CD4-positive, alpha-beta T cell (primary cell): ENCODE data around the gene ASB8. TPM values are rescaled to one million over a fixed set of nuclear protein-coding genes. Genes with fewer than 3 reads are reported as not detected.

Experiments
- ATAC-seq: fragments of 200-7000 bp; cut with Tn5 transposase; one replicate; pipeline ENCODE4 v1.10.0; 2022; ENCODE audit warnings: mild to moderate bottlenecking; ENCODE audit not compliant: poor library complexity
- CTCF ChIA-PET: fragments of 350-600 bp; sonication (Branson Sonifier 250); formaldehyde crosslinking; loops from one replicate; lab custom pipeline; 2021; ENCODE audit warnings: antibody characterized with exemption, inconsistent platforms; lab: Charles Lee
- POLR2A ChIA-PET: fragments of 350-600 bp; sonication (Branson Sonifier 250); formaldehyde crosslinking; loops from one replicate; lab custom pipeline; 2021; ENCODE audit warnings: antibody characterized with exemption, inconsistent platforms; lab: Charles Lee
- DNase-seq, 14 experiments: peaks; one replicate each; pipeline ENCODE4 v3.0.0-alpha.2; 2013 to 2020; ENCODE audit warnings: mixed read lengths in 2 of 14
- H3K27ac ChIP-seq, 2 donors: one replicate each; pipeline versions ENCODE4 v1.5.1 to v1.7.0; 2013; ENCODE audit warnings: low read length in 2 of 2, low read depth in 1 of 2, mild to moderate bottlenecking in 1 of 2
- H3K27me3 ChIP-seq, 2 experiments: 1 replicate in 1 of 2; 2 replicates in 1 of 2; pipeline versions ENCODE4 v1.6.1 to v1.7.0; 2013; ENCODE audit warnings: low read length in 2 of 2, control low read depth in 1 of 2, mild to moderate bottlenecking in 1 of 2, moderate library complexity in 1 of 2; ENCODE audit not compliant: insufficient read depth in 2 of 2, control insufficient read depth in 1 of 2
- H3K36me3 ChIP-seq: one replicate; pipeline ENCODE4 v1.6.1; 2013; ENCODE audit warnings: low read length, control low read depth; ENCODE audit not compliant: insufficient read depth
- H3K4me1 ChIP-seq: one replicate; pipeline ENCODE4 v1.6.1; 2013; ENCODE audit warnings: low read length, control low read depth; ENCODE audit not compliant: insufficient read depth
- H3K4me3 ChIP-seq: one replicate; pipeline ENCODE4 v1.5.1; 2013; ENCODE audit warnings: mild to moderate bottlenecking, low read length, moderate library complexity
- H3K9me3 ChIP-seq, 2 experiments: 1 replicate in 1 of 2; 2 replicates in 1 of 2; pipeline versions ENCODE4 v1.6.1 to v1.7.0; 2013; ENCODE audit warnings: low read length in 2 of 2, mild to moderate bottlenecking in 2 of 2, control low read depth in 1 of 2, moderate library complexity in 1 of 2; ENCODE audit not compliant: control insufficient read depth in 1 of 2, insufficient read depth in 1 of 2
- H3K27ac Mint-ChIP-seq: one replicate; pipeline ENCODE4 v1.8.0; 2020; ENCODE audit warnings: mixed read lengths
- H3K27me3 Mint-ChIP-seq: one replicate; pipeline ENCODE4 v1.8.0; 2021; ENCODE audit warnings: mixed read lengths
- H3K36me3 Mint-ChIP-seq: one replicate; pipeline ENCODE4 v1.8.0; 2021; ENCODE audit warnings: low read depth, mixed read lengths
- H3K4me1 Mint-ChIP-seq: one replicate; pipeline ENCODE4 v1.8.0; 2021; ENCODE audit warnings: low read depth, mixed read lengths
- H3K4me3 Mint-ChIP-seq: one replicate; pipeline ENCODE4 v1.8.0; 2020; ENCODE audit warnings: mild to moderate bottlenecking, mixed read lengths
- H3K9me3 Mint-ChIP-seq: one replicate; pipeline ENCODE4 v1.8.0; 2020; ENCODE audit warnings: mixed read lengths
- CTCF ChIP-seq: fragments of 200-600 bp; IDR thresholded peaks from one replicate; pipeline ENCODE4 v1.8.0; 2022; ENCODE audit warnings: antibody characterized with exemption, mild to moderate bottlenecking
- intact Hi-C, 2 experiments: fragments of 100-400 bp; cut with DNase I in 1 of 2; cut with micrococcal nuclease in 1 of 2; formaldehyde crosslinking; loops; one replicate each; pipeline versions ENCODE4 v1.15.1 to v1.9.0; 2023 to 2025; cut with DNase I, micrococcal nuclease
- total RNA-seq, 174 experiments: library from RNA in 2 of 174; stranded (reverse) in 2 of 174; gene quantifications; one replicate each; pipeline ENCODE4 v1.2.3 and lab custom pipeline; 2021 to 2026

Gene ASB8
- total RNA-seq, 2 experiments from 2014 or later: 50.9 TPM

GRCh38 chr12:48123169-48123568, 34.1 kb downstream of the ASB8 start:
- TF ChIP-seq CTCF: no peak
- Mint-ChIP-seq H3K9me3 (no peaks in the 10 kb centered on the region), H3K4me1 (peaks cover 28% of the 10 kb centered on the region), H3K27ac (no peak overlapping the region), H3K36me3 (peaks cover 34% of the 10 kb centered on the region), H3K27me3 (no peaks in the 10 kb centered on the region), H3K4me3 (no peak overlapping the region)
- Histone ChIP-seq H3K4me3 (no peak overlapping the region), H3K27me3 (no peaks in the 10 kb centered on the region), H3K4me1 (peaks cover 15% of the 10 kb centered on the region), H3K9me3 (no peaks in the 10 kb centered on the region), H3K27ac (no peak overlapping the region), H3K36me3 (peaks cover 12% of the 10 kb centered on the region)
- intact Hi-C loops: no loop called here
- DNase-seq: no peak
- ChIA-PET POLR2A (no interaction called here), CTCF (no interaction called here)
- ATAC-seq: no peak

- no peak for TF ChIP-seq CTCF
- ATAC-seq (no peak), DNase-seq (no peak)
- H3K27ac Mint-ChIP-seq: no peak overlapping the region
- no peaks in the 10 kb centered on the region for H3K27me3 Mint-ChIP-seq
- H3K36me3 Mint-ChIP-seq: peaks cover 30% of the 10 kb centered on the region
- Histone ChIP-seq H3K4me1 (peaks cover 15% of the 10 kb centered on the region), H3K4me3 (no peak overlapping the region), H3K27ac (no peak overlapping the region), H3K36me3 (peaks cover 8% of the 10 kb centered on the region), H3K27me3 (no peaks in the 10 kb centered on the region), H3K9me3 (no peaks in the 10 kb centered on the region)
- intact Hi-C loops: no loop called here
- no peak overlapping the region for H3K4me3 Mint-ChIP-seq
- ChIA-PET POLR2A (no interaction called here), CTCF (no interaction called here)
- no peaks in the 10 kb centered on the region for H3K9me3 Mint-ChIP-seq
- H3K4me1 Mint-ChIP-seq: peaks cover 29% of the 10 kb centered on the region
Observed at GRCh38 chr12:48122065-48122834, 35.1 kb downstream of the ASB8 start.

- CTCF ChIA-PET: interaction anchor here (0.9 kb wide), 1 partner anchor 67 kb away, joined by 3 read pairs; no protein-coding TSS in a partner anchor
- peaks cover 25% of the 10 kb centered on the region for H3K36me3 Mint-ChIP-seq
Observed at GRCh38 chr12:48121522-48121921, 35.8 kb downstream of the ASB8 start.

More at GRCh38 chr12:48121522-48121921, 35.8 kb downstream of the ASB8 start:
- H3K4me3 ChIP-seq: no peak overlapping the region
- ATAC-seq (no peak), DNase-seq (no peak)
- peaks cover 6% of the 10 kb centered on the region for H3K27me3 Mint-ChIP-seq
- intact Hi-C loops: no loop called here
- POLR2A ChIA-PET: no interaction called here
- H3K4me1 ChIP-seq: peaks cover 15% of the 10 kb centered on the region
- H3K27ac Mint-ChIP-seq: no peak overlapping the region
- no peak for TF ChIP-seq CTCF
- peaks cover 29% of the 10 kb centered on the region for H3K4me1 Mint-ChIP-seq
- H3K4me3 Mint-ChIP-seq: no peak overlapping the region
- peaks cover 8% of the 10 kb centered on the region for H3K36me3 ChIP-seq
- H3K27me3 ChIP-seq: no peaks in the 10 kb centered on the region
- H3K9me3 ChIP-seq: no peaks in the 10 kb centered on the region
- H3K27ac ChIP-seq: no peak overlapping the region
- H3K9me3 Mint-ChIP-seq: no peaks in the 10 kb centered on the region
